HG03442 (cell line): ENCODE data around the gene CD53.
"Not testable (repeated sequence)": the region's sequence is repeated elsewhere in the genome, so short reads cannot be mapped to it uniquely, and the experiment has no call there.

ENCODE experiments used
- ATAC-seq: cut with Tn5 transposase; IDR thresholded peaks from one replicate; pipeline ENCODE4 v1.9.1; 2021; ENCODE audit warnings: mild to moderate bottlenecking, moderate library complexity; ENCODE audit not compliant: unreplicated experiment

CD53 gene

GRCh38 chr1:110914676-110915075 lies 41.7 kb downstream of the CD53 start:
- no peak for ATAC-seq

- no peak for ATAC-seq
Observed at GRCh38 chr1:110915804-110916203, 42.9 kb downstream of the CD53 start.

- ATAC-seq, result no peak
Observed at GRCh38 chr1:110916274-110916668, 43.3 kb downstream of the CD53 start.

GRCh38 chr1:110916669-110917306 lies 43.8 kb downstream of the CD53 start:
- ATAC-seq, result no peak

- ATAC-seq, result no peak
Observed at GRCh38 chr1:110918016-110918415, 45.1 kb downstream of the CD53 start.

- no peak for ATAC-seq
Observed at GRCh38 chr1:110921953-110922352, 49.0 kb downstream of the CD53 start.

GRCh38 chr1:110927484-110928075 lies 54.6 kb downstream of the CD53 start:
- ATAC-seq, result no peak

- no peak for ATAC-seq
Observed at GRCh38 chr1:110928191-110928590, 55.2 kb downstream of the CD53 start.

GRCh38 chr1:110928904-110929303 lies 56.0 kb downstream of the CD53 start:
- ATAC-seq, result no peak

GRCh38 chr1:110931097-110931496 lies 58.1 kb downstream of the CD53 start:
- ATAC-seq, result not testable (repeated sequence)

GRCh38 chr1:110936567-110936966 lies 63.6 kb downstream of the CD53 start:
- ATAC-seq, result no peak

GRCh38 chr1:110944806-110945205 lies 71.9 kb downstream of the CD53 start:
- ATAC-seq, result no peak

GRCh38 chr1:110945626-110946025 lies 72.7 kb downstream of the CD53 start:
- no peak for ATAC-seq

- ATAC-seq, result no peak
Observed at GRCh38 chr1:110948038-110948810, 75.3 kb downstream of the CD53 start.
